Skeletal muscle satellite cell (primary cell): ENCODE measurements around the gene DSTN.

Experiments
- H3K27me3 ChIP-seq: 2 replicates; pipeline ENCODE4 v1.7.0; 2013; ENCODE audit warnings: low read length; ENCODE audit not compliant: control insufficient read depth, insufficient read depth
- H3K36me3 ChIP-seq: 2 replicates; pipeline ENCODE4 v1.7.0; 2013; ENCODE audit warnings: mild to moderate bottlenecking, control low read depth, low read length; ENCODE audit not compliant: insufficient read depth
- H3K4me1 ChIP-seq: 2 replicates; pipeline ENCODE4 v1.7.0; 2013; ENCODE audit warnings: low read length; ENCODE audit not compliant: control insufficient read depth, insufficient read depth
- H3K4me2 ChIP-seq: 2 replicates; pipeline ENCODE4 v1.7.0; 2013; ENCODE audit warnings: mild to moderate bottlenecking, low read length
- H3K4me3 ChIP-seq: 2 replicates; pipeline ENCODE4 v1.7.0; 2013; ENCODE audit warnings: low read length
- H3K9ac ChIP-seq: 2 replicates; pipeline ENCODE4 v1.7.0; 2013; ENCODE audit warnings: mild to moderate bottlenecking, low read depth, low read length, moderate library complexity
- H3K9me3 ChIP-seq: replicated peaks from 2 replicates; pipeline ENCODE4 v1.7.0; 2013; ENCODE audit warnings: mild to moderate bottlenecking, control low read depth, low read length

The DSTN gene

GRCh38 chr20:17645546-17646208 lies 75.8 kb downstream of the DSTN start:
- Histone ChIP-seq H3K4me3 (no peak overlapping the region), H3K36me3 (peaks cover 63% of the 10 kb centered on the region), H3K9ac (no peak overlapping the region), H3K4me2 (no peak overlapping the region), H3K9me3 (no peaks in the 10 kb centered on the region), H3K4me1 (peaks cover 43% of the 10 kb centered on the region), H3K27me3 (no peaks in the 10 kb centered on the region)

DNA sequence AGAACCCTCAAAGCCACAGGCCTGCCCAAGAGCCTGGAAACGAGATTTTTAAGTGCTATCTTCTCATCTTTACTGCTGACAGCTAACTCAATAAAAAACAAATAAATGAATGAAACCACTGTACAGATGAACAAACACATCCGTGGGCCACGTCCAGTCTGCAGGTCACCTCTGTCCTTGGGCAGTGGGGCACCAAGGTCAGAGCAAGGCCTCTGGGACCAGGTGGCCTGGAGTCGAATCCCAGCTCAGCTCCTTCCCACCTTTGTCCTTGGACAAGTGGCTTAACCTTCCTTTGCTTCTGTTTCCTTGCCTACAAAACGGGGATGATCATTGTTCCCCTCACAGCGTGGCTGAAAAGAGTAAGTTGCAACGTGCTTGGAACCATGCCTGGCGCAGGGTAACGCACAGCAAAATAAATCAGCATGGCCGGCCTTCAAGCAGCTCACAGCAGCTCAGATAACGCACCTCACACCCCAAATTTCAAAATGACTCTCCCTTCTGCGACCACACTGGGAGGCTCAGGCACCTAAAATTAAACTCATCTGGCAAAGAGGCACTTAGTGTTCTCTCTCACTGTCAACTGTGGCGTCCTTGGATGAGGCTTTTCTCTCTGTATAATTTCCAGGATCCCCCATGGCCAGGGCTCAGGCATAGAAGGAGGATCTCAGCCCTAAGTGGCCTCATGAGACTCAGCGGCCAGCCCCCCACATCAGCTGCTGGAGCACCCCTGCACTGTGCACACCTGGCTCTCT lies 76.5 kb downstream of the DSTN start:
- no peak overlapping the region for H3K9ac ChIP-seq
- peaks cover 50% of the 10 kb centered on the region for H3K4me1 ChIP-seq
- H3K27me3 ChIP-seq, result no peaks in the 10 kb centered on the region
- no peaks in the 10 kb centered on the region for H3K9me3 ChIP-seq
- H3K4me2 ChIP-seq, result no peak overlapping the region
- H3K4me3 ChIP-seq, result no peak overlapping the region
- peaks cover 57% of the 10 kb centered on the region for H3K36me3 ChIP-seq

- Histone ChIP-seq H3K9me3 (no peaks in the 10 kb centered on the region), H3K9ac (no peak overlapping the region), H3K36me3 (peaks cover 55% of the 10 kb centered on the region), H3K4me1 (peaks cover 56% of the 10 kb centered on the region), H3K4me2 (no peak overlapping the region), H3K4me3 (no peak overlapping the region), H3K27me3 (no peaks in the 10 kb centered on the region)
These were observed 77.1 kb downstream of the DSTN start for GRCh38 chr20:17646961-17647301.

- Histone ChIP-seq H3K4me2 (peak overlapping the region; percentile 11), H3K27me3 (no peaks in the 10 kb centered on the region), H3K4me1 (peaks cover 60% of the 10 kb centered on the region), H3K4me3 (no peak overlapping the region), H3K9me3 (no peaks in the 10 kb centered on the region), H3K36me3 (peaks cover 53% of the 10 kb centered on the region), H3K9ac (peak overlapping the region; percentile 46)
These were observed 77.8 kb downstream of the DSTN start for GRCh38 chr20:17647391-17648314.

DNA sequence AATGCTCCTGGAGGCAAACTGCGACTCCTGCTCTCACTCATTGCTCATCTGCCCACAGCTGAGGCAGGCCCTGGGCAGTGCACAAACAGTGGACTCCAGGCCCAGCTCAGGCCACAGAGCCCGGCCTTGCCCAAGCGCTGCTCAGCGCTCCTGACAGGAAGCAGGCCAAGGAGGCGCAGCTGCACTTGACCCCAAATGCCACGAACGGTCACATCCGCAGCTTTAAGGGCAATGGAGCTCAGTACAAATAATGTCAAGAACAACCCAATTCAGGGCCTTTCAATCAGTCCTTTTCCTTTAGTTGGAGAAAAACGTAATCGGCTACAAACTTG lies 78.4 kb downstream of the DSTN start:
- peaks cover 53% of the 10 kb centered on the region for H3K36me3 ChIP-seq
- no peak overlapping the region for H3K4me3 ChIP-seq
- H3K9ac ChIP-seq, result peak overlapping the region; percentile 46
- peaks cover 64% of the 10 kb centered on the region for H3K4me1 ChIP-seq
- peak overlapping the region; percentile 11 for H3K4me2 ChIP-seq
- H3K9me3 ChIP-seq, result no peaks in the 10 kb centered on the region
- no peaks in the 10 kb centered on the region for H3K27me3 ChIP-seq

GRCh38 chr20:17648791-17649730 lies 79.2 kb downstream of the DSTN start:
- Histone ChIP-seq H3K4me1 (peaks cover 56% of the 10 kb centered on the region), H3K36me3 (peaks cover 50% of the 10 kb centered on the region), H3K4me3 (no peak overlapping the region), H3K4me2 (peak overlapping the region; percentile 23), H3K27me3 (no peaks in the 10 kb centered on the region), H3K9me3 (no peaks in the 10 kb centered on the region), H3K9ac (peak overlapping the region; percentile 46)

GRCh38 chr20:17650301-17651128 lies 80.6 kb downstream of the DSTN start:
- H3K4me1 ChIP-seq, result peaks cover 48% of the 10 kb centered on the region
- H3K4me2 ChIP-seq, result peak overlapping the region; percentile 28
- H3K36me3 ChIP-seq, result peaks cover 57% of the 10 kb centered on the region
- H3K27me3 ChIP-seq, result no peaks in the 10 kb centered on the region
- H3K9ac ChIP-seq, result peak overlapping the region; percentile 30
- no peaks in the 10 kb centered on the region for H3K9me3 ChIP-seq
- no peak overlapping the region for H3K4me3 ChIP-seq

GRCh38 chr20:17651129-17651759 lies 81.4 kb downstream of the DSTN start:
- H3K27me3 ChIP-seq, result no peaks in the 10 kb centered on the region
- peak overlapping the region; percentile 30 for H3K9ac ChIP-seq
- H3K4me1 ChIP-seq, result peaks cover 51% of the 10 kb centered on the region
- H3K36me3 ChIP-seq, result peaks cover 55% of the 10 kb centered on the region
- H3K4me2 ChIP-seq, result peak overlapping the region; percentile 28
- H3K9me3 ChIP-seq, result no peaks in the 10 kb centered on the region
- no peak overlapping the region for H3K4me3 ChIP-seq

GRCh38 chr20:17651760-17652388 lies 82.0 kb downstream of the DSTN start:
- no peak overlapping the region for H3K4me2 ChIP-seq
- no peak overlapping the region for H3K9ac ChIP-seq
- no peaks in the 10 kb centered on the region for H3K9me3 ChIP-seq
- no peaks in the 10 kb centered on the region for H3K27me3 ChIP-seq
- peaks cover 51% of the 10 kb centered on the region for H3K4me1 ChIP-seq
- no peak overlapping the region for H3K4me3 ChIP-seq
- H3K36me3 ChIP-seq, result peaks cover 58% of the 10 kb centered on the region
